WTC11 (cell line): Measurements from ENCODE around the gene WDR53. TPM values are rescaled to one million over a fixed set of nuclear protein-coding genes. Genes with fewer than 3 reads are reported as not detected.

Experiments used
- ATAC-seq: fragments of 200-7000 bp; cut with Tn5 transposase; 2 replicates; pipeline ENCODE4 v1.10.0; 2021; ENCODE audit warnings: mild to moderate bottlenecking, moderate library complexity
- CTCF ChIA-PET: fragments of 300-600 bp; sonication (Branson Sonifier 250); formaldehyde crosslinking; loops from one replicate; lab custom pipeline; 2021; ENCODE audit warnings: antibody characterized with exemption; lab: Charles Lee
- POLR2A ChIA-PET: fragments of 350-600 bp; sonication (Branson Sonifier 250); formaldehyde crosslinking; loops from one replicate; lab custom pipeline; 2021; ENCODE audit warnings: antibody characterized with exemption; lab: Charles Lee
- DNase-seq: peaks from one replicate; pipeline ENCODE4 v3.0.0; 2021; ENCODE audit warnings: low spot score
- H3K27ac Mint-ChIP-seq: 2 replicates; pipeline ENCODE4 v1.8.0; 2021; ENCODE audit warnings: mixed read lengths
- H3K27me3 Mint-ChIP-seq: 2 replicates; pipeline ENCODE4 v1.8.0; 2021; ENCODE audit warnings: low read depth, mild to moderate bottlenecking, moderate library complexity, mixed read lengths
- H3K36me3 Mint-ChIP-seq: 2 replicates; pipeline ENCODE4 v1.8.0; 2021; ENCODE audit warnings: mixed read lengths
- H3K4me1 Mint-ChIP-seq: 2 replicates; pipeline ENCODE4 v1.8.0; 2022; ENCODE audit warnings: mixed read lengths
- H3K4me3 Mint-ChIP-seq: 2 replicates; pipeline ENCODE4 v1.8.0; 2021; ENCODE audit warnings: mild to moderate bottlenecking, moderate library complexity, mixed read lengths
- H3K9me3 Mint-ChIP-seq: 2 replicates; pipeline ENCODE4 v1.8.0; 2021; ENCODE audit warnings: mixed read lengths
- CREB1 ChIP-seq: sonication (generic); formaldehyde crosslinking; IDR thresholded peaks from 2 replicates; pipeline ENCODE4 v1.8.0; 2023; ENCODE audit warnings: mild to moderate bottlenecking, missing genetic modification reagents
- EMX1 ChIP-seq: fragments of 250-450 bp; sonication (Bioruptor Pico); IDR thresholded peaks from 2 replicates; pipeline ENCODE4 v1.8.0; 2021; ENCODE audit warnings: mild to moderate bottlenecking
- ETV6 ChIP-seq: sonication (generic); formaldehyde crosslinking; IDR thresholded peaks from 2 replicates; pipeline ENCODE4 v1.8.1; 2022; ENCODE audit warnings: mild to moderate bottlenecking, missing genetic modification reagents
- FOXK1 ChIP-seq: sonication (generic); formaldehyde crosslinking; IDR thresholded peaks from 2 replicates; pipeline ENCODE4 v1.8.0; 2022; ENCODE audit warnings: mild to moderate bottlenecking, moderate library complexity, missing genetic modification reagents
- FOXP1 ChIP-seq: sonication (generic); formaldehyde crosslinking; IDR thresholded peaks from 2 replicates; pipeline ENCODE4 v1.8.0; 2022; ENCODE audit warnings: missing genetic modification reagents, mild to moderate bottlenecking, moderate library complexity, borderline replicate concordance
- FOXP4 ChIP-seq: sonication (generic); formaldehyde crosslinking; IDR thresholded peaks from 2 replicates; pipeline ENCODE4 v1.8.0; 2022; ENCODE audit warnings: mild to moderate bottlenecking, missing genetic modification reagents
- JUN ChIP-seq: sonication (generic); formaldehyde crosslinking; IDR thresholded peaks from 2 replicates; pipeline ENCODE4 v1.8.0; 2023; ENCODE audit warnings: mild to moderate bottlenecking, missing genetic modification reagents
- KAT7 ChIP-seq: sonication (generic); formaldehyde crosslinking; IDR thresholded peaks from 2 replicates; pipeline ENCODE4 v1.8.1; 2023; ENCODE audit warnings: missing genetic modification reagents, mild to moderate bottlenecking, borderline replicate concordance
- MYBL2 ChIP-seq: sonication (generic); formaldehyde crosslinking; IDR thresholded peaks from 2 replicates; pipeline ENCODE4 v1.8.1; 2023; ENCODE audit warnings: mild to moderate bottlenecking, moderate library complexity, missing genetic modification reagents
- NFATC4 ChIP-seq: fragments of 250-450 bp; sonication (Bioruptor Pico); IDR thresholded peaks from 2 replicates; pipeline ENCODE4 v1.9.0; 2021; ENCODE audit warnings: mild to moderate bottlenecking
- NR2C2 ChIP-seq: sonication (generic); formaldehyde crosslinking; IDR thresholded peaks from 2 replicates; pipeline ENCODE4 v1.8.0; 2022; ENCODE audit warnings: mild to moderate bottlenecking, missing genetic modification reagents
- NR3C1 ChIP-seq: sonication (generic); formaldehyde crosslinking; conservative IDR thresholded peaks from 2 replicates; pipeline ENCODE4 v1.8.1; 2023; ENCODE audit warnings: low read depth, mild to moderate bottlenecking, missing genetic modification reagents
- SMAD3 ChIP-seq: sonication (generic); formaldehyde crosslinking; IDR thresholded peaks from 2 replicates; pipeline ENCODE4 v1.8.0; 2022; ENCODE audit warnings: missing genetic modification reagents, mild to moderate bottlenecking, borderline replicate concordance
- TEAD1 ChIP-seq: sonication (generic); formaldehyde crosslinking; IDR thresholded peaks from 2 replicates; pipeline ENCODE4 v1.8.0; 2022; ENCODE audit warnings: mild to moderate bottlenecking, missing genetic modification reagents
- ZBTB21 ChIP-seq: sonication (generic); formaldehyde crosslinking; IDR thresholded peaks from 2 replicates; pipeline ENCODE4 v1.8.1; 2023; ENCODE audit warnings: mild to moderate bottlenecking, missing genetic modification reagents, borderline replicate concordance
- ZNF423 ChIP-seq: fragments of 250-450 bp; sonication (Bioruptor Pico); IDR thresholded peaks from 2 replicates; pipeline ENCODE4 v2.1.2; 2022; ENCODE audit warnings: mild to moderate bottlenecking, moderate library complexity
- ZNF532 ChIP-seq: fragments of 250-450 bp; sonication (Bioruptor Pico); IDR thresholded peaks from 2 replicates; pipeline ENCODE4 v1.9.0; 2021; ENCODE audit warnings: mild to moderate bottlenecking, borderline replicate concordance
- total RNA-seq: library from RNA; stranded (reverse); gene quantifications from 3 replicates; pipeline ENCODE4 v1.2.3, GENCODE V29; 2021
- TF ChIP-seq, protein P1 (sequence below): fragments of 250-450 bp; sonication (Bioruptor Pico); IDR thresholded peaks from 2 replicates; pipeline ENCODE4 v1.9.0; 2021; ENCODE audit warnings: moderate library complexity, mild to moderate bottlenecking, inconsistent platforms, borderline replicate concordance
- TF ChIP-seq, protein P2 (sequence below): sonication (generic); formaldehyde crosslinking; IDR thresholded peaks from 2 replicates; pipeline ENCODE4 v1.8.0; 2022; ENCODE audit warnings: mild to moderate bottlenecking, missing genetic modification reagents
- TF ChIP-seq, protein P3 (sequence below): fragments of 250-450 bp; sonication (Bioruptor Pico); IDR thresholded peaks from 2 replicates; pipeline ENCODE4 v1.8.0; 2021; ENCODE audit warnings: mild to moderate bottlenecking
- TF ChIP-seq, protein P4 (sequence below): sonication (generic); formaldehyde crosslinking; IDR thresholded peaks from 2 replicates; pipeline ENCODE4 v1.8.1; 2023; ENCODE audit warnings: mild to moderate bottlenecking, missing genetic modification reagents, moderate library complexity

WDR53 gene
- total RNA-seq, 1 experiment from 2014 or later, result 21.4 TPM

- Mint-ChIP-seq H3K4me1 (peaks cover 13% of the 10 kb centered on the region), H3K36me3 (peaks cover 17% of the 10 kb centered on the region), H3K27me3 (peaks cover 13% of the 10 kb centered on the region), H3K4me3 (no peak overlapping the region; the same call in 1 of the 2 replicates), H3K27ac (peak overlapping the region; percentile 83), H3K9me3 (peaks cover 34% of the 10 kb centered on the region)
- DNase-seq (peak; percentile 80), ATAC-seq (peak; percentile 46)
- TF ChIP-seq MYBL2, result no peak
- no peak for TF ChIP-seq ZBTB21 (CRISPR knock-in tag)
- TF ChIP-seq NR2C2 (CRISPR knock-in tag), result no peak
- TF ChIP-seq, protein P1, sequence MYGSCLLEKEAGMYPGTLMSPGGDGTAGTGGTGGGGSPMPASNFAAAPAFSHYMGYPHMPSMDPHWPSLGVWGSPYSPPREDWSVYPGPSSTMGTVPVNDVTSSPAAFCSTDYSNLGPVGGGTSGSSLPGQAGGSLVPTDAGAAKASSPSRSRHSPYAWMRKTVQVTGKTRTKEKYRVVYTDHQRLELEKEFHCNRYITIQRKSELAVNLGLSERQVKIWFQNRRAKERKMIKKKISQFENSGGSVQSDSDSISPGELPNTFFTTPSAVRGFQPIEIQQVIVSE (CRISPR knock-in tag), result no peak
- 0 out of 2 replicates have a peak, but pooled peaks have one; percentile 36 for TF ChIP-seq SMAD3 (CRISPR knock-in tag)
- peak; percentile 69; the same call in 1 of the 2 replicates for TF ChIP-seq ETV6
- TF ChIP-seq NR3C1 (CRISPR knock-in tag), result no peak
- TF ChIP-seq JUN, result no peak
- no peak for TF ChIP-seq KAT7 (CRISPR knock-in tag)
- TF ChIP-seq, protein P2, sequence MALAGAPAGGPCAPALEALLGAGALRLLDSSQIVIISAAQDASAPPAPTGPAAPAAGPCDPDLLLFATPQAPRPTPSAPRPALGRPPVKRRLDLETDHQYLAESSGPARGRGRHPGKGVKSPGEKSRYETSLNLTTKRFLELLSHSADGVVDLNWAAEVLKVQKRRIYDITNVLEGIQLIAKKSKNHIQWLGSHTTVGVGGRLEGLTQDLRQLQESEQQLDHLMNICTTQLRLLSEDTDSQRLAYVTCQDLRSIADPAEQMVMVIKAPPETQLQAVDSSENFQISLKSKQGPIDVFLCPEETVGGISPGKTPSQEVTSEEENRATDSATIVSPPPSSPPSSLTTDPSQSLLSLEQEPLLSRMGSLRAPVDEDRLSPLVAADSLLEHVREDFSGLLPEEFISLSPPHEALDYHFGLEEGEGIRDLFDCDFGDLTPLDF (CRISPR knock-in tag), result no peak
- TF ChIP-seq, protein P3, sequence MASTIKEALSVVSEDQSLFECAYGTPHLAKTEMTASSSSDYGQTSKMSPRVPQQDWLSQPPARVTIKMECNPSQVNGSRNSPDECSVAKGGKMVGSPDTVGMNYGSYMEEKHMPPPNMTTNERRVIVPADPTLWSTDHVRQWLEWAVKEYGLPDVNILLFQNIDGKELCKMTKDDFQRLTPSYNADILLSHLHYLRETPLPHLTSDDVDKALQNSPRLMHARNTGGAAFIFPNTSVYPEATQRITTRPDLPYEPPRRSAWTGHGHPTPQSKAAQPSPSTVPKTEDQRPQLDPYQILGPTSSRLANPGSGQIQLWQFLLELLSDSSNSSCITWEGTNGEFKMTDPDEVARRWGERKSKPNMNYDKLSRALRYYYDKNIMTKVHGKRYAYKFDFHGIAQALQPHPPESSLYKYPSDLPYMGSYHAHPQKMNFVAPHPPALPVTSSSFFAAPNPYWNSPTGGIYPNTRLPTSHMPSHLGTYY (CRISPR knock-in tag), result no peak
- TF ChIP-seq TEAD1 (CRISPR knock-in tag), result peak; percentile 80; the same call in 1 of the 2 replicates
- 0 out of 2 replicates have a peak, but pooled peaks have one; percentile 35 for TF ChIP-seq FOXK1
- TF ChIP-seq, protein P4, sequence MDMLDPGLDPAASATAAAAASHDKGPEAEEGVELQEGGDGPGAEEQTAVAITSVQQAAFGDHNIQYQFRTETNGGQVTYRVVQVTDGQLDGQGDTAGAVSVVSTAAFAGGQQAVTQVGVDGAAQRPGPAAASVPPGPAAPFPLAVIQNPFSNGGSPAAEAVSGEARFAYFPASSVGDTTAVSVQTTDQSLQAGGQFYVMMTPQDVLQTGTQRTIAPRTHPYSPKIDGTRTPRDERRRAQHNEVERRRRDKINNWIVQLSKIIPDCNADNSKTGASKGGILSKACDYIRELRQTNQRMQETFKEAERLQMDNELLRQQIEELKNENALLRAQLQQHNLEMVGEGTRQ (CRISPR knock-in tag), result peak; percentile 59
- TF ChIP-seq ZNF423 (CRISPR knock-in tag), result peak; percentile 96
- TF ChIP-seq FOXP1 (CRISPR knock-in tag), result no peak
- TF ChIP-seq NFATC4 (CRISPR knock-in tag), result no peak
- no peak for TF ChIP-seq CREB1 (CRISPR knock-in tag)
- TF ChIP-seq ZNF532 (CRISPR knock-in tag), result no peak
- TF ChIP-seq EMX1, result no peak
- peak; percentile 61; the same call in 1 of the 2 replicates for TF ChIP-seq FOXP4
- POLR2A ChIA-PET, result no interaction called here
- CTCF ChIA-PET, result interaction anchor here (4.6 kb wide), 1 partner anchor 10 kb away, joined by 27 read pairs; no protein-coding TSS in a partner anchor
Observed at GRCh38 chr3:196533260-196533681, 35.1 kb downstream of the WDR53 start.
